ENCODE data around the gene SPATA18. TPM values are rescaled to one million over a fixed set of nuclear protein-coding genes. Genes with fewer than 3 reads are reported as not detected.

The SPATA18 gene
- total and polyA plus RNA-seq, 9 of the 15 experiments (the other 6 are each of a cell fraction or from before 2014, with no cell fraction given) = 0.09 TPM; not detected in 8

DNA sequence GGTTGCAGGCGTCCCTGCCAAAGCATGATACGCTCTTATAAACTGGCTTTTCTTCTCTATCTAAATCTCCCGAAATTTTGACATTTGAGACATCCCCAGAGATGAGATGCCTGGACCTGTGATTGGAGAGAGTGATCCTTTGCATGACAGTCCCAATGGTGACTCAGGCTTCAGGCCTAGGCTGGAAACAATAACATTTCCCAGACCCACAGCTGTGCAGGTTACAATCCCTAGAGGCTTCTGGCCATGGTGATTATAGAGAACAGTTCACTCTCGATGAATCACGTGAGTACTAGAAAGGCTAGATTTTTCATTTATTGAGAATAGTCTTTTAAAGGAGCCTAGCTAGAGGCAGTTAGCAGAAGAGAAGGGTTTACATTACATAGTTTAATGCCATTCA is 75.9 kb downstream of the SPATA18 start (continued):
- TF ChIP-seq TEAD4 (IDR thresholded peaks at IDR 0.05; ENCODE audit: low read length) = no peak
- TF ChIP-seq TEAD4 (CRISPR knock-in tag; IDR thresholded peaks at IDR 0.05; ENCODE audit: borderline replicate concordance) = no peak
- TF ChIP-seq, protein P1, sequence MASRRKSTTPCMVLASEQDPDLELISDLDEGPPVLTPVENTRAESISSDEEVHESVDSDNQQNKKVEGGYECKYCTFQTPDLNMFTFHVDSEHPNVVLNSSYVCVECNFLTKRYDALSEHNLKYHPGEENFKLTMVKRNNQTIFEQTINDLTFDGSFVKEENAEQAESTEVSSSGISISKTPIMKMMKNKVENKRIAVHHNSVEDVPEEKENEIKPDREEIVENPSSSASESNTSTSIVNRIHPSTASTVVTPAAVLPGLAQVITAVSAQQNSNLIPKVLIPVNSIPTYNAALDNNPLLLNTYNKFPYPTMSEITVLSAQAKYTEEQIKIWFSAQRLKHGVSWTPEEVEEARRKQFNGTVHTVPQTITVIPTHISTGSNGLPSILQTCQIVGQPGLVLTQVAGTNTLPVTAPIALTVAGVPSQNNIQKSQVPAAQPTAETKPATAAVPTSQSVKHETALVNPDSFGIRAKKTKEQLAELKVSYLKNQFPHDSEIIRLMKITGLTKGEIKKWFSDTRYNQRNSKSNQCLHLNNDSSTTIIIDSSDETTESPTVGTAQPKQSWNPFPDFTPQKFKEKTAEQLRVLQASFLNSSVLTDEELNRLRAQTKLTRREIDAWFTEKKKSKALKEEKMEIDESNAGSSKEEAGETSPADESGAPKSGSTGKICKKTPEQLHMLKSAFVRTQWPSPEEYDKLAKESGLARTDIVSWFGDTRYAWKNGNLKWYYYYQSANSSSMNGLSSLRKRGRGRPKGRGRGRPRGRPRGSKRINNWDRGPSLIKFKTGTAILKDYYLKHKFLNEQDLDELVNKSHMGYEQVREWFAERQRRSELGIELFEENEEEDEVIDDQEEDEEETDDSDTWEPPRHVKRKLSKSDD (conservative IDR thresholded peaks at IDR 0.05; ENCODE audit: low read length) = no peak
- no peak for TF ChIP-seq MED1 (CRISPR knock-in tag; IDR thresholded peaks at IDR 0.05; ENCODE audit: borderline replicate concordance)

DNA sequence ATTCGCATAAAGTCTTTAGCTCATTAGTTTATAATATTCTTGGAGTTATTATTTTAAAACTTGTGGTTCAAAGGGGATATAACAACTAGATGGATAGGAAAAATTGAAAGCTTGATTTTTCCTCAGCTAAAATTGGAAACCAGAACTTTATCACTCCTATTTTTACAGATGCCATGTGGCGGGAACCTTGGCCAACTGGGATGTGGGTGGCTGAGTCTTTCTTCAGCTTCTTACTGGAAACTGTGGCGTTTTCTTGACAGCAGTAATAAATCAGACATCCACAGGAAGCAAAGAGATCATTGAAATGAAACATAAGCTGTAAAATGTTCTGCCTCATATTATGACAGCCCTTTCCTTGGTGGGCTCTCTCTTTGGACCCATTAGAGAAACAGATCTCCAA is 84.1 kb downstream of the SPATA18 start:
- in situ Hi-C loops (cut with MboI) (no loop called here), intact Hi-C loops (cut with micrococcal nuclease) (no loop called here)
- H3K4me1 ChIP-seq (replicated peaks in 1 of 2; ENCODE audit: control insufficient read depth in 2 of 2, insufficient read depth in 2 of 2, low read length in 2 of 2) = no peaks in the 10 kb centered on the region
- H3K27ac ChIP-seq (ENCODE audit: extremely low read depth, low read depth, low read length) = no peak overlapping the region
- H2AFZ ChIP-seq (ENCODE audit: low read depth, low read length) = no peak overlapping the region
- CTCF ChIA-PET (ENCODE audit: low intra/inter-chr PET ratio) = no interaction called here
- H3K36me3 ChIP-seq (ENCODE audit: control insufficient read depth, insufficient read depth, low read length) = no peaks in the 10 kb centered on the region
- WGBS (ENCODE audit: insufficient coverage, low coverage, missing lambda C conversion rate) = 0% methylated on average over 3 of the region's 3 CpGs
- POLR2A ChIA-PET = no interaction called here
- no peaks in the 10 kb centered on the region for H3K27me3 ChIP-seq (ENCODE audit: control insufficient read depth in 2 of 2, insufficient read depth in 2 of 2, low read length in 2 of 2)
- DNase-seq (ENCODE audit: extremely low read depth in 1 of 4, low spot score in 3 of 4) (no peak), ATAC-seq (no peak), FAIRE-seq (no peak)
- no peaks in the 10 kb centered on the region for H3K9me3 ChIP-seq (replicated peaks; ENCODE audit: control insufficient read depth, insufficient read depth, low read depth, low read length)
- no peak overlapping the region for H3K9ac ChIP-seq (ENCODE audit: insufficient read depth in 1 of 2, low read depth in 2 of 2, low read length in 2 of 2)
- no peak overlapping the region for H3K4me3 ChIP-seq
- H3K79me2 ChIP-seq (ENCODE audit: control insufficient read depth, insufficient read depth, low read length) = no peaks in the 10 kb centered on the region
- TF ChIP-seq SP1 (CRISPR knock-in tag; IDR thresholded peaks at IDR 0.05) = no peak
- TF ChIP-seq ELF2 (CRISPR knock-in tag; IDR thresholded peaks at IDR 0.05) = no peak
- TF ChIP-seq, protein P2, sequence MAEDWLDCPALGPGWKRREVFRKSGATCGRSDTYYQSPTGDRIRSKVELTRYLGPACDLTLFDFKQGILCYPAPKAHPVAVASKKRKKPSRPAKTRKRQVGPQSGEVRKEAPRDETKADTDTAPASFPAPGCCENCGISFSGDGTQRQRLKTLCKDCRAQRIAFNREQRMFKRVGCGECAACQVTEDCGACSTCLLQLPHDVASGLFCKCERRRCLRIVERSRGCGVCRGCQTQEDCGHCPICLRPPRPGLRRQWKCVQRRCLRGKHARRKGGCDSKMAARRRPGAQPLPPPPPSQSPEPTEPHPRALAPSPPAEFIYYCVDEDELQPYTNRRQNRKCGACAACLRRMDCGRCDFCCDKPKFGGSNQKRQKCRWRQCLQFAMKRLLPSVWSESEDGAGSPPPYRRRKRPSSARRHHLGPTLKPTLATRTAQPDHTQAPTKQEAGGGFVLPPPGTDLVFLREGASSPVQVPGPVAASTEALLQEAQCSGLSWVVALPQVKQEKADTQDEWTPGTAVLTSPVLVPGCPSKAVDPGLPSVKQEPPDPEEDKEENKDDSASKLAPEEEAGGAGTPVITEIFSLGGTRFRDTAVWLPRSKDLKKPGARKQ (CRISPR knock-in tag; IDR thresholded peaks at IDR 0.05) = no peak
- no peak for TF ChIP-seq RCOR1 (IDR thresholded peaks at IDR 0.05; ENCODE audit: borderline replicate concordance in 1 of 2, low read depth in 2 of 2, low read length in 2 of 2)
- no peak for TF ChIP-seq MYNN (IDR thresholded peaks at IDR 0.05)
- no peak for TF ChIP-seq MYNN (CRISPR knock-in tag; IDR thresholded peaks at IDR 0.05)
- TF ChIP-seq KHSRP (IDR thresholded peaks at IDR 0.05) = no peak
- no peak for TF ChIP-seq HMG20A (CRISPR knock-in tag; conservative IDR thresholded peaks at IDR 0.05)
- no peak for TF ChIP-seq ZNF224 (CRISPR knock-in tag; IDR thresholded peaks at IDR 0.05)
- no peak for TF ChIP-seq HNRNPK (IDR thresholded peaks at IDR 0.05; ENCODE audit: low read depth, low read length, poor library complexity, severe bottlenecking)
- no peak for TF ChIP-seq ZNF668 (CRISPR knock-in tag; IDR thresholded peaks at IDR 0.05)
- no peaks in the 10 kb centered on the region for H3K9me1 ChIP-seq (ENCODE audit: control insufficient read depth, insufficient read depth, low read length)
- no TSS peak for BruUV-seq (replicated peaks)
- no peaks in the 10 kb centered on the region for H4K20me1 ChIP-seq (replicated peaks; ENCODE audit: control insufficient read depth, insufficient read depth, low read length)
- no peak overlapping the region for H3K4me2 ChIP-seq (ENCODE audit: insufficient read depth, low read length)

Measured in K562 (cell line).